HG03280 (cell line): Measurements from ENCODE around the gene SDF4.
"Not testable (repeated sequence)": the region's sequence is repeated elsewhere in the genome, so short reads cannot be mapped to it uniquely, and the experiment has no call there.

Experiments
- ATAC-seq: cut with Tn5 transposase; IDR thresholded peaks from one replicate; pipeline ENCODE4 v1.9.1; 2021; ENCODE audit warnings: mild to moderate bottlenecking, moderate library complexity; ENCODE audit not compliant: unreplicated experiment

SDF4 gene

GRCh38 chr1:1181129-1181937 is 50.5 kb downstream of the SDF4 start:
- no peak for ATAC-seq

- ATAC-seq: no peak
These were observed 51.6 kb downstream of the SDF4 start for GRCh38 chr1:1179983-1180861.

DNA sequence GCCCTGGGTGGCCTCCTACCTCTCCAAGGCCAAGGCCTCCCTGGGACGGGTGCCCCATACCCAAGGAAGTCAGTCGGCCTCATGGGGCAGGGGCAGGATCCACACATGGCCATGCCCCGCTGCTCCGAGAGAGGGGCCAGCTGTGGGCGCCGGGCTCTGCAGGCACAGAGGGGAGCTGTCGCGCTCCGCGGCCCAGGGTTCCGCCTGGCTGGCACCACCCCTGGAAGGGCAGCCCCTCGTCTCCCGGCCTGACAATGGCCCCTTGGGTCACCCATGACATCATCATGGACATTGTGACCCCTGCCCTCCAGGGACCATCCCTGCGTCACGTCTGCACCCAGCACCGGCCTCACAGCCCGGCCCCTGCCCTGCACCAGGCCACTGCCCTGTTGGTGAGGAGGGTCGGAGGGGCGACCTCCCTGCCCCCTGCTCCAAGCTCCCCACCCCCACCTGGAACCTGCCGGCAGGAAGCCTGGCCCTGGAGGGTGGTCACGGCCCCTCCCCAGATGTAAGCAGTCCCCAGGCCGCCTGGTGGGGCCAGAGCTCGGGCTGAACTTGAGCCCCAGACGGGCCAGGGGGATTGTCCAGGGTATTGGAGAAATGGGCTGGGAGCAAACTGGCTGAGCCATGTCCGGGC is 52.3 kb downstream of the SDF4 start:
- ATAC-seq: no peak

GRCh38 chr1:1178794-1179331 is 52.9 kb downstream of the SDF4 start:
- ATAC-seq: no peak

DNA sequence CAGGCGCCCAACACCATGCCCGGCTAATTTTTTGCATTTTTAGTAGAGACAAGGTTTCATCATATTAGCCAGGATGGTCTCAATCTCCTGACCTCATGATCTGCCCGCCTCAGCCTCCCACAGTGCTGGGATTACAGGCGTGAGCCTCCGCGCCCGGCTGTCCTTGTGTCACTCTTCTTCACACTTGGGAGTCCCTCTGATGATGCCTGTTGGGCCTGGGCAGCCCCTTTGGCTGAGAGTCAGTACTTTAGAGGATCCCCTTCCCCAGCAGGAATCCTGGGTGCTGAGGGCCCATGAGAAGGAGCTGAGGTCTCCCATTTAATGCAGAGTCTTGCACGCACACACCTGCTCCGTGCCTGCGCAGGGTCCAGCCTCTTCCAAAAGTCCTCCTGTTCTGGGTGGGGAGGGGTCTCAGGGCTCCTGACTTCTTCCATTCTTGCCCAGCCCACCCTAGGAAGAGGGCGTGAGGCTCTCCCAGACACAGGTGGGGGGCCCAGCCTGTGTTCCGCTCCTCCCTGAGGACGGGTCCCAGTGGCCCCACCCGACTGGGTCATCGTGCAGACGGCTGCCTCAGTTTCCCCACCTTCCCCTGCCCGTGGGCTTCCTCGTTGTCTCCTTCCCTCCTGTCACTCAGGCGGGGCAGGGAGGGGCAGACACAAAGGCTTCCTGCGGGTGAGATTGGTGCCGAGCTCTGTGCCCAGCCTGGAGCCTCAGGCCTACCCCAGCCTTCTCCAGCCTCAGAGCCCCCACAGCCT is 54.2 kb downstream of the SDF4 start:
- ATAC-seq: no peak

DNA sequence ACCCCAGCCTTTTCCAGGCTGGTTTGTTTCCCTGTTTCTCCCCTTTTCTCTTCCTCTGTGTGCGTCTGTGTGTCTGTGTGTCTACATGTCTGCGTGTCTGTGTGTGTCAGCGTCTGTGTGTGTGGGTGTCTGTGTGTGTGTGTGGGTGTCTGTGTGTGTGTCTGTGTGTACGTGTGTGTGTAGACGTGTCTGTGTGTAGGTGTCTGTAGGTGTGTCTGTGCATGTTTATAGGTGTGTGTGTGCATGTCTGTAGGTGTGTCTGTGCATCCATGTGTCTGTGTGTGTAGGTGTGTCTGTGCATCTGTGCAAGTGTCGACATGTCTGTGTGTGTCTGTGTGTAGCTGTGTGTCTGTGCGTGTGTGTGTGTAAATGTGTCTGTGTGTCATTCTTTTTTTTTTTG is 54.9 kb downstream of the SDF4 start:
- no peak for ATAC-seq

DNA sequence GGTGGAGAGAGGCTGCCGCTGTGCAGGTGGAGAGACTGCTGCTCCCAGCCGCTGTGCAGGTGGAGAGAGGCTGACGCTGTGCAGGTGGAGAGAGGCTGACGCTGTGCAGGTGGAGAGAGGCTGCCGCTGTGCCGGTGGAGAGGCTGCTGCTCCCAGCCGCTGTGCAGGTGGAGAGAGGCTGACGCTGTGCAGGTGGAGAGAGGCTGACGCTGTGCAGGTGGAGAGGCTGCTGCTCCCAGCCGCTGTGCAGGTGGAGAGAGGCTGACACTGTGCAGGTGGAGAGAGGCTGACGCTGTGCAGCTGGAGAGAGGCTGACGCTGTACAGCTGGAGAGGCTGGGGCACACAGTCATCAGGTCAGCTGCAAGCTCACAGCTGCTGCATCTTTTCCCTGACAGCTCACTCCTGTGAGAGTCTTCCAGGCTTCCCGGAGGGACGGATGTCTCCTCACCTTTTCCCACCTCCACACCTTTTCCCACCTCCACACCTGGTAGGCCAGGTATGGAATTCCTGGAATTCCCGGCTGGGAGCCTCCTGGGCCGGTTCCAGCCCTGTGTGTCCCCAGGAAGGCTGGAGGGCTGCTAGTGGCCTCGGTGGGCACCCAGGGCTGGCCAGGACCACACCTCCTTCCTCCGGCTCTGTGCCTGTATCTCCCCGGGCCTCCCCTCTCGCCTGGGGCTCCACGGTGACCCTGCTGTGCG is 55.6 kb downstream of the SDF4 start:
- not testable (repeated sequence) for ATAC-seq

DNA sequence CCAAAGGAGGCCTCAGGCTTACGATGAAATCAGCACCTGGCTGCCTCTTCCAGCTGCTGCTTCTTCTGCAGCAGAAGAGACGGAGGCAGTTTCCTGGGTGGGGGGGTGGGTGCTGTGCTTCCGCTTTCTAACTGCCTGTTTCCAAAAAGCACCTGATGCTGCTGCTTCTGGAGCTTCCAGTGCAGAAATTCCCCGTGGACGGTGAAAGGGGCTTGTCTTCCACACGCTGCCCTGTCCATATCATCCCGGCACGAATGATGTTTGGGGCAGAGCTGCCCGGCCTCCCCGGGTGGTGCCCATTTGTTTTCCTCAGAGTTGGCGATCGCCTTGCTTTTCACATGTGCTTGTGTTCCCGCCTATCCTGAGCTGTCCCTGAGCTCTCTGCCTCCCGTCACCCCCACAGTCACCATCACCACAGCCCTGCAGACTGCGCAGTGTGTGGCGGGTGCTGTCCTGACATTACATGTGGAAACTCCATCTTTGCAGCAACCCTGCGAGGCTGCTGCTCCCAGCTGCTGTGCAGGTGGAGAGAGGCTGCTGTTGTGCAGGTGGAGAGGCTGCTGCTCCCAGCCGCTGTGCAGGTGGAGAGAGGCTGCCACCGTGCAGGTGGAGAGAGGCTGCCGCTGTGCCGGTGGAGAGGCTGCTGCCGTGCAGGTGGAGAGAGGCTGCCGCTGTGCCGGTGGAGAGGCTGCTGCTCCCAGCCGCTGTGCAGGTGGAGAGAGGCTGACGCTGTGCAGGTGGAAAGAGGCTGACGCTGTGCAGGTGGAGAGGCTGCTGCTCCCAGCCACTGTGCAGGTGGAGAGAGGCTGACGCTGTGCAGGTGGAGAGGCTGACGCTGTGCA is 56.4 kb downstream of the SDF4 start:
- ATAC-seq: no peak

DNA sequence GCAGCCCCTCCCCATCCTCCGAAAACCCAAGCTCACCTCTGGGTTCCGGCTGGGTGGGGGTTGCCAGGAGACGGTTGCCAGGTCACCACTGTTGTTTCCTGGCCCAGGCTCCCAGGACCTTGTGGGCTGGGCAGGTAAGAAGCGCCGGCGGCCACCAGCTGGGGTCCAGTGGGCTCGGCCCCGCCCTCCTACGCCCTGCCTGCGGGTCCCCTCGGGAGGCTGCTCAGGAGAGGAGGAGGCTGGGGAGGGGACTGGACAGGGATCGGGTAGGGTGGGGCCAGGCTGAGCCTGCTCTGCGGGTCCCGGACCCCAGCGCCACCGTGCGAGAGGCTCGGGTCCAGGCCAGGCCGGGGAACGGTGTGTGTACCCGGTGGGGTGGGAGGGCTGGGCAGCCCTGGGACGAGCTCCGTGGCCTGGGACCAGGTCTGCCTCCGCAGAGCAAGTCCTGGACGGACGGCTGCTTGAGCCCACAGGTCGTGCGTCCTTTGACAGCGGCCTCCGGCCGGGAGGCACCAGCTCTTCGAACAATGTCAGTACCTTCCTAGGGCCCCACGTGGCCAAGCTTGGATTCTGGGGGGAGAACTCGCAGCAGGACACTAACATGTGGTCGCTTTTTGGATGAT is 57.9 kb downstream of the SDF4 start, which contains the start of gene TTLL10:
TSS of gene TTLL10 (plus strand) at position 88 of the 623 bp plus-strand sequence. CDS start 5,336 bp downstream, outside the sequence.
- no peak for ATAC-seq

- ATAC-seq: no peak
These were observed 58.6 kb downstream of the SDF4 start for GRCh38 chr1:1173061-1173792.

DNA sequence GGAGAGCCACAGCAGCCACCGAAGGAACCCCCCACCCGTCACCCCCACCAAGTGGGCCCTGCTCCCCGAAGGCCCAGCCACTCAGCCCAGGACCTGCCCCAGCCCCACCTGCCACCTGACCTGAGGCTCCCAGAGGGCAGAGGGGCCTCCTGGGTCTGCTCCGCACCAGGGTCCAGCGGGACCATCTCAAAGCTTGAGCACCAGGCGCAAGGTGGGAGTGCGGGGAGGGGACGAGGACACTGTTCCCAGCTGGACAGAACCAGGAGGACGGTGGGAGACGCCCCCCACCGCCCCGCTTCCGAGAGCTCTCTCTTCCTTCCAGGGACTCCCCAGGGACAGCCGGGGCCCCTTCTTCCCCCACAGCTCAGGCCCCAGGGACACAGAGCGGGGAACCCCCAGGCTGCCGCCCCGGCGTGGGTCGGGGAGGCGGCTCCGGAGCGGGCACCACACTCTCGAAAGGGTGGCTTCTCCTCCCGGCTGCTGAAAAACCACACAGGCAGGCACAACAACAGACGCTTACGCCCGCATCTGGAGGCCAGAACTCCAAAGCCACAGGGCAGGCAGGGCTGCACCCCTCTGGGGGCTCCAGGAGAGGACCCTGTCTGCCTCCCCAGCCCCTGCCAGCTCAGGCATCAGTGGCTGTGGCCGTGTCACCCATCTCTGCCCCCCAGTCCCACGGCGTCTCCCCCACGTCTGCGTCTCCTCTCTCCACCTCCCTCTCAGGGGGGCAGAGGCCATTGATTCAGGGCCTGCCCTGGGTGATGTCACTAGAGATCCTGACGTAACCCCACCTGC is 60.1 kb downstream of the SDF4 start:
- ATAC-seq: no peak

- ATAC-seq: no peak
These were observed 60.6 kb downstream of the SDF4 start for GRCh38 chr1:1171161-1171545.

DNA sequence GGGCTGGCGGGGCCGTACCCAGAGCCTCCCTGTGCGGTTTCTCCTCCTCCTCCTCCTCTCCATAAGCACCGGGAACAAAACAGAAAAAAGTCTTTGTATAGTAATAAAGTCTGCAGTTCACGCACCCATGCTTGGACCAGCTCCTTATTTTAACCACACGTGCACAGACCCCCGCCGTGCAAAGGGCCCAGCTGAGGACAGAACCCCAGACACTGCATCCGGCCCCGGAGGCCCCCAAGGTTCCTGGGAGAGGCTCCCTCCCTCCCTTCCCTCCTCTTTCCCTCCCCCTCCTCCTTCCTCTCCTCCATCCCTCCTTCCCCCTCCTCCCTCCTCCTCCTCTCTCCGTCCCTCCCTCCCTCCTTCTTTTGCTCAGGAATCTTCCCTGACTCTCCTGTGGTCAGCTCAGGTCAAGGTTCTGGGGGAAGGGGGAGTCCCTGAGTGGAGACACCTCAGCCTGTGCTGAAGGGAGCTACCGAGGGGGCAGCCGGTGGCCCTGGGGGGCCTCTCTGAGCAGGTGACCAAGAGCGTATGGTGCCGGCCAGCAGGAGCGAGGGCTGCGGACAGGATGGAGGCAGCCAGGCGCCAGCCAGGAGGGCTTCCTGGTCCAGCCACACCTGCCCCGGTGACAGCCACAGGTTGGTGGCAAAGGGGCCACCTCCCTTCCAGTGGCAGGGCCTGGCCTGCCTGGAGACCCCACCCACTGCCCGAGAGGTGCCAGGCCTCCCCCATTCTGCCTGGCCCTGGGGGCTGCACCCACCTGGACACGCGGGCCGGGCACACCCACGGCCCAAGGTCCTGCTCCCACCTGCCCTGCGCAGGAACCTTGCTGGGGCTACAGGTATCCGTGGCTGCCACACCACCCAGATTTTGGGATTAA is 61.3 kb downstream of the SDF4 start:
- ATAC-seq: no peak

DNA sequence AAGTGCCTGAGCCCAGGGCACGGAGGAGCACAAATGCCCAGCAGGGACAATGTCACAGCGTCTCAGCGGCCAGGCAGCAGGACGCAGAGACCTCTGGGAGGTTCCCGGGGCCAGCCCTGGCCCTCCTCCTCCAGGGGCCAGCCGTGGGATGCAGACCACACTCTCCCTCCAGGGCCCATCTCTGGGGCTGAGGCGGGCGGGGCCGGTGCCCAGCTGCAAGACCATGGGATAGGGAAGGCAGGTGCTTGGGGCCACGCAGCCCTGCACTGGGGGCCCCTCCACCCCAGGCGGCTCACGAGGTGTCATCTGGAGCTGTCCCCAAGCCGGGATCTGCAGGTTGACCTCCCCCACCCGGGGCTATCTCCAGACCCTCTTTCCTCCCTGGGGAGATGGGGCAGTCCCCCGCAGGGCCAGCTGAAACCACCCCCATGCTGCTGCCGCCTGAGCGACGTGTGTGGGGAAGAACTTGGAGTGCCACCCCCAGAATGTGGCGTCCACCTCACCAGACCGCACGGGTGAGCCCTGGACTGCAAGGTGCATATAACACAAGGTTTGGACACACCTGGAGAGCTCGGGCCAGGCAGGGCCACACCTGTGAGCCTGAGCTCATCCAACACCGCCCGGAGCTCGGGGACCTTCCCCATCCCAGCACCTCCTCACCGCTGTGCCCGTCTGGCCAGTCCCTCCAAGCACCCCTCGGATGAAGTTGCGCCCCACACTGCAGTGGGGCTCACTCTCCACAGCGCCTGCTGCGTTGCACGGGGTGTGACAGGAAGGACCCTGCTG is 62.2 kb downstream of the SDF4 start:
- no peak for ATAC-seq
